Measurements from ENCODE around the gene KCNK7.
A peak's percentile ranks its signal among the peaks of the same experiment; 100 is the strongest.

KCNK7 gene

DNA sequence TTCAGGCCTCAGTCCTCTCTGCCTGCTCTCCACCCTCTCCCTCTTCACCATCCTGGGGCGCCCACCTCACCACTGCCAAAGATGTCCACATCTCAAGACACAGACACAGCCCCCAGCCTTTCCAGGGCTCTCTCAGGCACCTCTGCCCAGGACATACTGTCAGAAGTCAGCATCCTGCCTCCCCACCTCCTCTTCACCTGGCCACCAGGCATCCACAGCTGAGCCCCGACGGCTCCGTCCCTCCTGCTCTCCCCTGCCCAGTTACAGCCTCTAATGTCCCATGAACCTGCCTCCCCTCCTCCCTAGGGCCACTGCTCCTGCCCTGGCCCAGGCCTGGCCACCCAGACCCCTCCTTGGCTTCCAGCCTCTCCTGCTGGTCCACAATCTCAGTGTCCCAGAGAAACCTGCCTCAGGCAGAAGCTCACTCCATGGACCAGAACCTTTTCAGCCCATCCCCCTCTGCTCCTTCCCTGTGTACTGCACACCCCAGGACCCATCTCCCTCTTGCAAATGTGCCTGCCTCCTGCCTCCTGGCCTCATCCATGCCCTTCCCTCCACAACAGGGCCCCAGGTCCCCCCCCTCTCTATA lies 40.7 kb downstream of the KCNK7 start:
- H3K4me3 ChIP-seq (ENCODE audit: low read depth, low read length) = no peak overlapping the region

DNA sequence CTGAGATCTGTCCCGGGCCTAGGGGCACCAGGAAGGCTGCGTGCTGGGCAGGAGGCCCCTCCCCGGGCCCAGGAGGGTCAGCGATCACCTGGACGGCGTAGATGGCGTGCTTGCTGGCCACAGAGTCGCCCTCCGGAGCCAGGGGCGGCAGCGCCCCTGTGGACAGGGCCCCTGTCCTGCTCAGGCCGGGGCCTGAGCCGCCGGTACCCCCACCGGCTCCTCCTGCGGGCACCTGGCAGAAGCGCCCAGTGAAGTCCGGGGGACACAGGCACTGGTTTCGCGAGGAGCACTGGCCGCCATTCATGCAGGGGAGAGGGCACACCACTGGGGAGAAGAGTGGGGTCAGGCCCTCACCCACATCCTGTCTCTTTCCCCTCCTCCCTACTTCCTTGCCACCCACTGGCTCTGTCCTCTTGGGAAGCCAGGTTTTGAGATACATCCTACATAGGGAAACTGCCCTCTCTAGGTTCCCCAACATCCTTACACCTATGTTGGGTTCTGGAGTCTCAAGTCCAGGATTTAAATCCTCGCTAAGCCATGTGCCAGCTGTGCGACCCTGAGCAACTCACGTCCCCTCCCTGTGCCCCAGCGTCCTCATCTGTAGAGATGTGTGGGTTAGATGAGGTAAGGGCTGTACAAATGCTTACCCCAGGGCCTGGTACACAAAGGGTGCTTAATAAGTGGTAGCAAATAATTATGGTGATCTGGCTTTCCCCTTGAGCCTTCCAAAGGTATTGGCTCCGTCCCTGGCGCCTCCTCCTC lies 41.4 kb downstream of the KCNK7 start:
- no peak overlapping the region for H3K4me3 ChIP-seq (ENCODE audit: low read depth, low read length)

More for the DNA sequence above, 40.7 kb downstream of the KCNK7 start:
- TF ChIP-seq, protein P1, sequence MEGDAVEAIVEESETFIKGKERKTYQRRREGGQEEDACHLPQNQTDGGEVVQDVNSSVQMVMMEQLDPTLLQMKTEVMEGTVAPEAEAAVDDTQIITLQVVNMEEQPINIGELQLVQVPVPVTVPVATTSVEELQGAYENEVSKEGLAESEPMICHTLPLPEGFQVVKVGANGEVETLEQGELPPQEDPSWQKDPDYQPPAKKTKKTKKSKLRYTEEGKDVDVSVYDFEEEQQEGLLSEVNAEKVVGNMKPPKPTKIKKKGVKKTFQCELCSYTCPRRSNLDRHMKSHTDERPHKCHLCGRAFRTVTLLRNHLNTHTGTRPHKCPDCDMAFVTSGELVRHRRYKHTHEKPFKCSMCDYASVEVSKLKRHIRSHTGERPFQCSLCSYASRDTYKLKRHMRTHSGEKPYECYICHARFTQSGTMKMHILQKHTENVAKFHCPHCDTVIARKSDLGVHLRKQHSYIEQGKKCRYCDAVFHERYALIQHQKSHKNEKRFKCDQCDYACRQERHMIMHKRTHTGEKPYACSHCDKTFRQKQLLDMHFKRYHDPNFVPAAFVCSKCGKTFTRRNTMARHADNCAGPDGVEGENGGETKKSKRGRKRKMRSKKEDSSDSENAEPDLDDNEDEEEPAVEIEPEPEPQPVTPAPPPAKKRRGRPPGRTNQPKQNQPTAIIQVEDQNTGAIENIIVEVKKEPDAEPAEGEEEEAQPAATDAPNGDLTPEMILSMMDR (IDR thresholded peaks at IDR 0.05; ENCODE audit: borderline replicate concordance, insufficient read depth, low read depth, low read length) = no peak

DNA sequence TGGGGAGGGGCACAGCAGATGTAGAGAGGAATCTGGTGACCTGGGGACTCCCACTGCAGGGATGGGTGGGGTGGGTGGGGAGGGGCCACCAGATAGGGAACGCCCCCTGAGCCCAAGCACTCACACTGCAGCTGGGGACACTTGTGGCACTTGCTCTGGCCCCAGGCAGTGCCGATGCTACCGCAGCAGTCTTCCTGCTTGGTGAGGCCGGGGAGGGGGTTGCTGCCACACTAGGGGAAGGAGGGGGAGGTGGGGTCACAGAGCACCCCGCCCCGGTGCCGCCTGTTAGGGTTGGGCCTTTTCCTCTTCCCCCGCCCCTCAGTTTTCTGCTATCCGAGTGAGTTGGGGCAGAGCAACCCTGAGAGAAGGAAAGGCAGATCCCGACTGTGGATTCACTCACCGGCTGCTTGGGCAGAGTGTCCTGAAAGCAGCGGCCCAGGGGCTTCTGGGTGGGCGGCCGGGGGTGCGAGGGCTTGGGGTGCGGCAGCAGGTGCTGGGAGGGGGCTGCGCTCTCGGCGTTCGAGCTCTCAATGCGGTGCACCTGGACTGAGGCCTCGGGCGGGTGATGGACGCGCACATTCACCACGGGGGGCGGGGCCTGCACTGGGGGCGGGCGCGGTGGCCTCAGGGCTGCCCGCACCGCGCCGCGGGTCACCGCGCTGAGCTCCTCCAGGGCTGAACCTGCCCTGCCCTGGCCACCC lies 42.1 kb downstream of the KCNK7 start:
- TF ChIP-seq, protein P1 (IDR thresholded peaks at IDR 0.05; ENCODE audit: borderline replicate concordance, insufficient read depth, low read depth, low read length) = no peak
- no peak overlapping the region for H3K4me3 ChIP-seq (ENCODE audit: low read depth, low read length)

More for the DNA sequence above, 41.4 kb downstream of the KCNK7 start:
- TF ChIP-seq, protein P1 (IDR thresholded peaks at IDR 0.05; ENCODE audit: borderline replicate concordance, insufficient read depth, low read depth, low read length) = no peak

DNA sequence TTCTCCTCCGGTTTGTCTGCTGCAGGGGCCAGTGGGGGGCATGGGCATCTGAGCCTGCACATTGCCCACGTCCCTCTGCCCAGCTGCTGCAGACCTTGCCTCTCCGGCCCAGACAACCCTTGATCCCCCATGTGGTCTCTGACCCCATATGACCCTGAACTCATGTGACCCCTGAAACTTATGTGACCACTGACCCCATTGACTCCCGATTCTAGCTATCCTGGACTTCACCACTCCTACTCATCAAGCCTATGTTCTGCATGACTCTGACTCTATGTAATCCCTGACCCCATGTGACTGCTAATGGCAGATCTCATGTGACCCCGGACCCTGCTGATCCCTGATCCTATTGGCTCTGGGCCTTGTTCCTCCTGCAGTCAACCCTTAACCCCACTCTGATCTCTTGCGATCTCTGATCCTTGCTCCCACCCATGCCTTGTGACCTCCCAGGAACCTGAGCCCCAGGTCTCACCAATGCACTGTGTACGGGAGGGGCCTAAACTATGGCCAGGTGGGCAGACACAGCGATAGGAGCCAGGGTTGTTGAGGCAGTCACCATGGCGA lies 43.1 kb downstream of the KCNK7 start:
- no peak overlapping the region for H3K4me3 ChIP-seq (ENCODE audit: low read depth, low read length)

DNA sequence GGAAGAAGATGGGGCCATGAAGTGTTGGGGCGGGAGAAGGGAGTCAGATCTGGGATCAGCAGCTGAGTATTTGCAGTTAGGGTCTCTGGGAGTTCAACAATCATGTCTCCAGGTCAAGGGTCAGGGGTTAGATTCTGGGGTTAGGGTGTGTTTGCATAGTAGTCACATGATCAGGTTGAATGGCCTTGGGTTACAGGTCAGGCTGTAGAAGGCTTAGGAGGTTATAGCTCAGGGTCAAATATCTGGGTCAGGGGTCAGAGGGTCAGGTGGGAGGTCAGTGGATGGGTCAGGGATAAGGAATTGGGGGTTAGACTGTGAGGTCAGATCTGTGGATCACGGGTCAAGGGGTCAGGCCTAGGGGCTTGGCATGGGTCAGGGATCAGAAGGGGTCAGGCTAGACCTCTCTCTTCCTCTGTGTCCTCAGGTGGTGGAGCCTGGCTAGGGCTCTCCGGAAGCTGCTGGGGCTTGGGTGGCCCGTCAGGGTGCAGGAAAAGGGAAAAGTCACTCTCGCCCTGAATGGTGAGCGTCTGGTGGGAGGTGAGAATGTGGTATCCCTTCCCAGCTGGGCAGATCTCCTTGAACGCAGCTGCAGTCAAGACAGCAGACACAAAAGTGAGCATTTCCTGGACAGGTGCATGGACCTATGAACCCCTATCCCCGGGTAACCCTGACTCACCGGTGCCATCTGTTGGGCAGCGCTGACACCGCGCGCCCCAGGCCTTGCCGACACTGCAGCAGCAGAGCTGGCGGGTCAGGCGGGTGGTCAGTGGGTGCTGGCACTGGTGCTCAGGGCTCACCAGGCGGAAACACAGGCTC lies 43.8 kb downstream of the KCNK7 start:
- H3K4me3 ChIP-seq (ENCODE audit: low read depth, low read length) = no peak overlapping the region
- TF ChIP-seq, protein P1 (IDR thresholded peaks at IDR 0.05; ENCODE audit: borderline replicate concordance, insufficient read depth, low read depth, low read length) = peak; percentile 86

More for the DNA sequence above, 43.1 kb downstream of the KCNK7 start:
- TF ChIP-seq, protein P1 (IDR thresholded peaks at IDR 0.05; ENCODE audit: borderline replicate concordance, insufficient read depth, low read depth, low read length) = no peak

DNA sequence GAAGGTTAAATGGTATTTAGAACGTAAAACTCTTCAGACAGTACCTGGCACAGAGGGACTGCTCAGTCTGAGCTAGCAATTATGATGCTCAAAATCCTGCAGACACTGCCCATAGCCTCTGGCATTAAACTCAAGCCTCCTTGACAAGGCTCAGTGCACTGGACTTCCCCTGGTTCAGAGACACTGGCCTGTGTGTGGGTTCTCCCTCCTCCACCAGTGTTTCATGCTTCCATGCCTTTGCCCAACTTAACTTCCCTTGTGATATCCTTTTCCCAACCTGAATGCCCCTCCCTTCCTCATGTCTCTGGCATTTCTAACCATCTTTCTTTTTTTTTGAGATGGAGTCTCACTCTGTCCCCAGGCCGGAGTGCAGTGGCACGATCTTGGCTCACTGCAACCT lies 46.5 kb downstream of the KCNK7 start:
- no peak overlapping the region for H3K4me3 ChIP-seq (ENCODE audit: low read depth, low read length)
- TF ChIP-seq, protein P1 (IDR thresholded peaks at IDR 0.05; ENCODE audit: borderline replicate concordance, insufficient read depth, low read depth, low read length) = no peak

Data from GM12875 (cell line).